HepG2 (cell line): ENCODE data around the gene GBGT1. TPM values are rescaled to one million over a fixed set of nuclear protein-coding genes. Genes with fewer than 3 reads are reported as not detected.

Source experiments
- ATAC-seq: fragments of 200-7000 bp; cut with Tn5 transposase; 3 replicates; pipeline ENCODE4 v1.9.1; 2020; ENCODE audit warnings: mild to moderate bottlenecking, moderate library complexity
- BruUV-seq: library from RNA; stranded (reverse); fragments of 400-500 nt; replicated peaks from 2 replicates; lab custom pipeline; 2021; lab: Mats Ljungman, UMichigan
- CTCF ChIA-PET: fragments of 300-600 bp; formaldehyde crosslinking; extraction: SDS; loops from one replicate; lab custom pipeline; 2021; ENCODE audit warnings: low total read pairs, inconsistent platforms, low intra/inter-chr PET ratio; lab: Yijun Ruan, JAX
- POLR2A ChIA-PET: fragments of 350-600 bp; sonication (Branson Sonifier 250); formaldehyde crosslinking; loops from one replicate; lab custom pipeline; 2020; ENCODE audit warnings: antibody characterized with exemption, inconsistent platforms; lab: Yijun Ruan, JAX
- DNase-seq: peaks from one replicate; pipeline ENCODE4 v3.0.0-alpha.2; 2015; ENCODE audit warnings: low spot score
- FAIRE-seq: peaks from 3 replicates; lab custom pipeline; 2011; peaks lifted over from hg19 to GRCh38; lab: Jason Lieb, UNC
- H2AFZ ChIP-seq: one replicate; pipeline ENCODE4 v1.6.1; 2011; ENCODE audit warnings: low read length, inconsistent platforms
- H3K27ac ChIP-seq: fragments of 300-600 bp; 3 replicates; pipeline ENCODE4 v1.8.0; 2011; ENCODE audit warnings: mixed run types, mild to moderate bottlenecking, mixed read lengths, low read length, inconsistent platforms; ENCODE audit not compliant: insufficient read depth; ENCODE audit errors: extremely low read length
- H3K27me3 ChIP-seq, 2 experiments: fragments of 200-600 bp in 1 of 2; 2 replicates in 1 of 2; 3 replicates in 1 of 2; pipeline versions ENCODE4 v1.6.0 to v1.8.0; 2011; ENCODE audit warnings: low read length in 2 of 2, mild to moderate bottlenecking in 2 of 2, moderate library complexity in 2 of 2, inconsistent platforms in 1 of 2; ENCODE audit not compliant: insufficient read depth in 2 of 2, control insufficient read depth in 1 of 2
- H3K36me3 ChIP-seq, 2 experiments: fragments of 200-600 bp in 1 of 2; replicated peaks in 1 of 2; 2 replicates in 1 of 2; 3 replicates in 1 of 2; pipeline versions ENCODE4 v1.5.1 to v1.8.0; 2011; ENCODE audit warnings: low read length in 2 of 2, inconsistent platforms in 1 of 2; ENCODE audit not compliant: insufficient read depth in 2 of 2, control insufficient read depth in 1 of 2
- H3K4me1 ChIP-seq: 2 replicates; pipeline ENCODE4 v1.5.1; 2012; ENCODE audit warnings: low read length, inconsistent platforms; ENCODE audit not compliant: insufficient read depth
- H3K4me2 ChIP-seq: 2 replicates; pipeline ENCODE4 v1.6.0; 2011; ENCODE audit warnings: low read depth, low read length, inconsistent platforms
- H3K4me3 ChIP-seq, 3 experiments: fragments of 200-600 bp in 1 of 3; sonication (generic), shearing (Covaris generic) in 1 of 3; replicated peaks in 1 of 3; 2 replicates each; pipeline ENCODE4 v1.5.1; 2011 to 2016; ENCODE audit warnings: low read length in 3 of 3, inconsistent platforms in 2 of 3, low read depth in 2 of 3, mild to moderate bottlenecking in 2 of 3, control low read depth in 1 of 3, mixed read lengths in 1 of 3; ENCODE audit not compliant: insufficient read depth in 1 of 3
- H3K79me2 ChIP-seq: one replicate; pipeline ENCODE4 v1.6.1; 2011; ENCODE audit warnings: low read length, inconsistent platforms; ENCODE audit not compliant: insufficient read depth
- H3K9ac ChIP-seq: 2 replicates; pipeline ENCODE4 v1.6.0; 2011; ENCODE audit warnings: mild to moderate bottlenecking, low read depth, low read length, inconsistent platforms; ENCODE audit not compliant: insufficient read depth
- H3K9me3 ChIP-seq: 2 replicates; pipeline ENCODE4 v1.5.1; 2012; ENCODE audit warnings: mild to moderate bottlenecking, low read length
- H4K20me1 ChIP-seq: 2 replicates; pipeline ENCODE4 v1.6.0; 2011; ENCODE audit warnings: inconsistent platforms, mild to moderate bottlenecking, low read length, moderate library complexity; ENCODE audit not compliant: insufficient read depth
- BATF2 ChIP-seq: sonication (generic); formaldehyde crosslinking; IDR thresholded peaks from 2 replicates; pipeline ENCODE4 v1.8.0; 2022; ENCODE audit warnings: mild to moderate bottlenecking, missing genetic modification reagents, moderate library complexity
- CTCF ChIP-seq: sonication (generic); formaldehyde crosslinking; IDR thresholded peaks from 2 replicates; pipeline ENCODE4 v1.5.0; 2020; ENCODE audit warnings: mild to moderate bottlenecking, missing genetic modification reagents, moderate library complexity
- GABPB1 ChIP-seq: IDR thresholded peaks from 2 replicates; pipeline ENCODE4 v1.6.1; 2016; ENCODE audit warnings: mild to moderate bottlenecking, missing genetic modification reagents, moderate library complexity, missing compliant biosample characterization
- PATZ1 ChIP-seq: sonication (generic); formaldehyde crosslinking; IDR thresholded peaks from 2 replicates; pipeline ENCODE4 v1.4.0; 2020; ENCODE audit warnings: missing genetic modification reagents
- PHF20 ChIP-seq: sonication (generic); formaldehyde crosslinking; IDR thresholded peaks from 2 replicates; pipeline ENCODE4 v1.5.0; 2020; ENCODE audit warnings: mild to moderate bottlenecking, missing genetic modification reagents
- ZFP90 ChIP-seq: sonication (generic); formaldehyde crosslinking; IDR thresholded peaks from 2 replicates; pipeline ENCODE4 v1.8.0; 2022; ENCODE audit warnings: missing genetic modification reagents, mild to moderate bottlenecking, inconsistent platforms, borderline replicate concordance
- ZMYM4 ChIP-seq: sonication (generic); formaldehyde crosslinking; IDR thresholded peaks from 2 replicates; pipeline ENCODE4 v1.8.1; 2023; ENCODE audit warnings: mild to moderate bottlenecking, missing genetic modification reagents
- ZNF280D ChIP-seq: sonication (generic); formaldehyde crosslinking; IDR thresholded peaks from 2 replicates; pipeline ENCODE4 v1.5.1; 2020; ENCODE audit warnings: mild to moderate bottlenecking, missing genetic modification reagents
- ZNF777 ChIP-seq: sonication (generic); formaldehyde crosslinking; IDR thresholded peaks from 2 replicates; pipeline ENCODE4 v1.4.0; 2020; ENCODE audit warnings: missing genetic modification reagents
- WGBS: methylation state at CpG from one replicate; pipeline ENCODE4 v1.1.6; 2017; ENCODE audit warnings: low lambda C conversion rate; 5-methylcytosine and 5-hydroxymethylcytosine counted together
- in situ Hi-C: cut with HindIII; loops from 2 replicates; pipeline ENCODE4 v1.10.0; 2017; ENCODE audit warnings: low pct_unique_long_range_greater_than_20kb; ENCODE audit not compliant: extremely low pct_ligation_motif_present
- intact Hi-C: fragments of 100-400 bp; cut with micrococcal nuclease; formaldehyde crosslinking; loops from one replicate; pipeline ENCODE4 v1.10.0; 2022; ENCODE audit not compliant: unreplicated experiment
- polyA plus RNA-seq, 8 experiments: library from polyadenylated mRNA; depleted of rRNA in 3 of 8; stranded (reverse) in 7 of 8; unstranded in 1 of 8; fragments of >200 nt; fragmentation: Illumina TruSeq in 4 of 8; extraction: Trizol in 4 of 8; gene quantifications; 2 replicates each; pipeline versions ENCODE4 v1.2.1 to v1.2.3, GENCODE V29; 2011 to 2016; ENCODE audit warnings: low read depth in 4 of 8, missing spikeins in 1 of 8, mixed read lengths in 1 of 8; ENCODE audit not compliant: insufficient read depth in 1 of 8
- total RNA-seq, 5 experiments: library from RNA; depleted of rRNA; stranded (reverse); fragments of >200 nt; fragmentation: Illumina TruSeq; extraction: Trizol; gene quantifications; 2 replicates each; pipeline ENCODE4 v1.2.3, GENCODE V29; 2016; ENCODE audit warnings: low read depth in 1 of 5

GBGT1 gene
- total and polyA plus RNA-seq, 2 of the 13 experiments (the other 11 are each of a cell fraction or from before 2014, with no cell fraction given), result not detected

GRCh38 chr9:133200631-133201030 is 36.9 kb upstream of the GBGT1 start:
- no peak overlapping the region for H3K4me2 ChIP-seq
- H3K79me2 ChIP-seq, result no peaks in the 10 kb centered on the region
- DNase-seq, result no peak
- intact Hi-C loops, result no loop called here
- no peaks in the 10 kb centered on the region for H3K36me3 ChIP-seq
- no peak overlapping the region for H3K4me3 ChIP-seq
- H3K9ac ChIP-seq, result no peak overlapping the region
- no peak overlapping the region for H3K27ac ChIP-seq
- no peak overlapping the region for H2AFZ ChIP-seq
- FAIRE-seq, result no peak
- H3K9me3 ChIP-seq, result no peaks in the 10 kb centered on the region
- POLR2A ChIA-PET, result no interaction called here
- 44% methylated on average over 13 of the region's 17 CpGs for WGBS
- ATAC-seq, result no peak
- CTCF ChIA-PET, result no interaction called here
- BruUV-seq, result no TSS peak
- no peak for TF ChIP-seq PHF20 (CRISPR knock-in tag)
- no peak for TF ChIP-seq ZFP90 (CRISPR knock-in tag)
- TF ChIP-seq BATF2 (CRISPR knock-in tag), result no peak
- H3K27me3 ChIP-seq, result peaks cover 4 to 40% of the 10 kb centered on the region in 2 experiments; a peak in 3 of 5 replicates
- H4K20me1 ChIP-seq, result no peaks in the 10 kb centered on the region
- H3K4me1 ChIP-seq, result no peaks in the 10 kb centered on the region
- in situ Hi-C loops, result no loop called here

- Histone ChIP-seq H4K20me1 (no peaks in the 10 kb centered on the region), H3K4me2 (no peak overlapping the region), H3K27ac (no peak overlapping the region), H3K9ac (no peak overlapping the region), H3K9me3 (no peaks in the 10 kb centered on the region), H3K27me3 (peaks cover 2 to 36% of the 10 kb centered on the region in 2 experiments; a peak in 3 of 5 replicates), H3K79me2 (no peaks in the 10 kb centered on the region), H3K4me1 (no peaks in the 10 kb centered on the region), H3K4me3 (peak overlapping the region in 1 of 3 experiments; percentile 16; a peak in 1 of 6 replicates), H2AFZ (no peak overlapping the region), H3K36me3 (no peaks in the 10 kb centered on the region)
- no TSS peak for BruUV-seq
- no peak for DNase-seq
- 66% methylated on average over 32 of the region's 44 CpGs for WGBS
- ChIA-PET CTCF (no interaction called here), POLR2A (no interaction called here)
- in situ Hi-C loops, result no loop called here
- no peak for FAIRE-seq
- ATAC-seq, result peak; percentile 44; the same call in 2 of the 3 replicates
- intact Hi-C loops, result no loop called here
- TF ChIP-seq ZNF777 (peak; percentile 84), CTCF (peak; percentile 30), GABPB1 (peak; percentile 77), ZMYM4 (CRISPR knock-in tag) (peak; percentile 66), ZNF280D (CRISPR knock-in tag) (no peak), PATZ1 (no peak)
Measured at GRCh38 chr9:133199648-133200321, 36.1 kb upstream of the GBGT1 start.
